GM19455 (cell line): ENCODE data around the gene CACNA2D1.

Experiments
- ATAC-seq: cut with Tn5 transposase; IDR thresholded peaks from one replicate; pipeline ENCODE4 v1.9.1; 2021; ENCODE audit not compliant: unreplicated experiment

The CACNA2D1 gene

DNA sequence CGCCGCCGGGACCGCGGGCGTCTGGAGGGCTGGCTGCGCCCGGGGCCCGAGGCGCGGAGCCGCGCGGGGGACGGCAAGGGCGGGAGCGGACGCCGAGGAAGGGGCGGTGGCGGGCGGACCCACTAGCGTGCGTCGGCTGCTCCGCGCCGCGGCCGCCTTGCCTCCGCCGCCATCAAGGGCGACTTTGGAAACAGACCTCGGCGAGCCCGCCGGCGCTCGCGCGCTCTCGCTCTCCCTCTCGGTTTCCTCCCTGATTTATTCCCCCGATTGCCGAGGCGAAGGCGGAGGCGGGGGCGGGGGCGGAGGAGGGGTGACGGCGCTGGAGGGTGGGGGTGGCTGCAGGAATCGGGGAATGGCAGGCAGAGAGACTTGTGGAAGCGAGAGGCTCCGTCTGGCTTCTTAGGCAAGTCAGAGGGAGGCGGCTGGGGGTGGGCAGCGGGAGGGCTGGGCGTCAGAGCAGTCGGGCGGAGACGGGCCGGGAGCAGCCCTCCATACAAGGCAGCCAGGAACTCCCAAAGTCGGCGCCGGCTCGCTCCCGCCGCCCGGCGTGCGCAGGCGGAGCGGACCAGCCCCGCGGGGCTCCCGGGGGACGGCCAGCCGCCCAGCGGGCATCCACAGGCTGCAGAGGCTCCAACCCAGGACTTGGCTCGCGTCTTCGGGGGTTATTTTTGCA is at the start of gene CACNA2D1:
CACNA2D1 (minus strand) TSS at position 231 of the 673 bp plus-strand sequence.
- no peak for ATAC-seq

DNA sequence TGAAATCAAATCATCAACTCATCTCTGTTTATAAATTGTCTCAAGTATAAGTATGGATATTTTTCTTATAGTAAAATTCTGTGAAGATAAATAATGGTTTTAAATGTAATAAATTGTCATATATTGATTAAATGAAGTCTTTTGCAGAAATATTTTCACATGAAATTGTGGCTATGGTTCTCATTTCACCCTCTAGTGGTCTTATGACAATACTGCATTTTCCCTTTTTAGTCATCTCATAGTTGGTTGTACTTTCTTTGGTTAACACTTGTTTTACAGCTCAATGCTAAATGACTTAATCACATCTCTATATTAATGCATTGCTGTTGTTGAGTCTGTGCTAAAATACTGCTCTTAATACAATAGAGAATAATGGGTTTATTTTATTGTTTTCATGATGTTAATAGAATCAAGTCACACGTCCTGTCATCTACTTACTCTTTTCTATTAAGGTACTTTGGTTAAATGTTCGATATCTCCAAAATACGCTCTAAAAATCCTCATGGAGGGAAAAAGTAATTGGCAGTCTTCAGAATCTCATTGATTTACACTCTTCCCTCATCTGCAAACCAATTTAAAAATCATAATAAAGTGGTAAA is 38.0 kb upstream of the CACNA2D1 start:
- ATAC-seq: no peak

DNA sequence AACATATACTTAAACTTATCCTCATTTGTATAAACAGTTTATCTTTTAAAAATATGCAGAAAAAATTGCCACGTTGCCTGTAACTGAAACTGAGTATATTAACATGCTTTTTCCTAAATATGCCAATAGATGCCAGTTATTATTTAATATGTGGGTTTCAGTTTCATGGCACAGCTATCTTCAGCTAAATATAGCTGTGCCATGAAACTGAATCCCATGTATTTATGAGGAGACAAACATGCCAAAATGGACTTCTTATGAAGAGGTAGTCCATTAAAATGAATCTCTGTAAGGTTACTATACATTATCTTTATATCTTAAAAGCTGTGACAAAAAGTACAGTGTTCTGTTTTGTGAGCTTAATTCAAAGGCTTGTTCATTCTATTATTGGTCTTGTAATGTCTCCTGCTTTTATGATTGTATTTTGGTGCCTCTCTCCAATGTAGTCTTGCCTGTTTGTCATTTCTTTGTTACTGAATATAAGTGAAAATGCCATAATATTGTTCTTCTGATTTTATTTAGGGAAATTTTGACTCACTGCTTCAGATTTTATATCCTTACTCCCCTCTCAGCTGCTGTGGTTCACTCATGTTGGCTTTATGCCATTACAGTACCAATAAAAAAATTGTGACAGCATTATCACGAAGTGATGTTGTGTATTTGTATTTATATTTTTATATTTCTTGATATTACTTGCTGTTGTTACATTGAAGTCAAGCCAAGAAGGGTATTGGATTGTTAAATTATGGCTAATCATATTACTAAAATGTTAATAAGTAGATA is 34.3 kb upstream of the CACNA2D1 start:
- no peak for ATAC-seq

DNA sequence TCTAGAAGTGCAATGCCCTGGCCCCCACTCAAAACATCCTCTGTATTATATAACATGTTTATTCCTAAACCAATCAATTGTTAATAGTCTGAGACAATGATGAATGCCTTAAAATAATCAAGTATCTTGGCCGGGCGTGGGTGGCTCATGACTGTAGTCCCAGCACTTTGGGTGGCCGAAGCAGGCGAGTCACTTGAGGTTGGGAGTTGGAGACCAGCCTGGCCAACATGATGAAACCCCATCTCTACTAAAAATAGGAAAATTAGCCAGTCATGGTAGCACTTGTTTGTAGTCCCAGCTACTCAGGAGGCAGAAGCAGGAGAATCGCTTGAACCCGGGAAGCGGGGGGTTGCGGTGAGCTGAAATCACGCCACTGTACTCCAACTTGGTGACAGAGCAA is 29.4 kb upstream of the CACNA2D1 start:
- ATAC-seq: no peak

DNA sequence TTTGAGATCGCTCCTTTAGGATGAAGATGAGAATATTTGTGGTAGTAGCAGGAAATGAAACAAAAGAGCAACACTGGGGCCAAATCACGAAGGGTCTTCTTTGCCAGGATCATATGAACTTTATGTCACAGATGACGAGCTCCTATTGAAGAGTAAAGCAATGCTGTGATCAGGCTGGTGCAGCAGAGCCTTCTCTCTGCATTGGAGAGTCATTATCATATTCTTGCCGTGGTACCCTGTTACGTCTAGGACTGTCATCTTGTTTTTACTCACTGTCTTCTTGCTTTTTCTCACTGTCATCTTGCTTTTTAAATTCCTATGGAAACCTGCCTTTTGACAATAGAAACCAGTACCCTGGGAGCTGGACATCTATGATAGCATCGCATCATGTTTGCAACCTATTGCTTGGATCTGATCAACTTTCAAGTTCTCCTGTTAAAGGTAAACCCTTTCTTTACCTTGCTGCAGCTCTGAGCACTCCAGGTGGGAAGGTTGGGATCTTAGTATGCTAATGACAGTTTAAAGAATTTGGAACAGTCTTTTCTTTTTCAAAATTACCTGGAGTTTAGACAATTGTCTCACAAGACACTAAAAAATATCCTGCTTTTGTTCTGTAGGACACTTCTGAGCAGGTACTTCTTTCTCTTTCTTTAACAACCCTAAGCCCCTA is 27.9 kb upstream of the CACNA2D1 start:
- no peak for ATAC-seq

DNA sequence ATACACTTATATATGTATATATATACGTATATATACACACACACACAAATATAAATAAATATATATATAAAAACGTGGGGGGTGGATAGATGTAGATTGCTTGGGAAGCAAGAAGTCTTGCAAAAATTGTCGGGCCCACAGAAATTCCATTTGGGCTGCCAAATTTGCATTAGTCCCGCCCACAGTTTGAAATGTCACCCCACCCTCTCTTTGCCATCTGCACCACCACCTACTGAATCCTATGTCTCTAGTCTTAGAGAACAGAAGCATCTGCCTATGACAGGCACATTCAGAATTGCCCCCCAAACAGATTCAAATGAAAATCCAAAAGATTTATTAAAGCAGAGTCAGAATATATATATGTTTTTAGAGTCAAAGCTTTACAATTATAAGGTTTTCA is 25.6 kb upstream of the CACNA2D1 start:
- ATAC-seq: no peak

DNA sequence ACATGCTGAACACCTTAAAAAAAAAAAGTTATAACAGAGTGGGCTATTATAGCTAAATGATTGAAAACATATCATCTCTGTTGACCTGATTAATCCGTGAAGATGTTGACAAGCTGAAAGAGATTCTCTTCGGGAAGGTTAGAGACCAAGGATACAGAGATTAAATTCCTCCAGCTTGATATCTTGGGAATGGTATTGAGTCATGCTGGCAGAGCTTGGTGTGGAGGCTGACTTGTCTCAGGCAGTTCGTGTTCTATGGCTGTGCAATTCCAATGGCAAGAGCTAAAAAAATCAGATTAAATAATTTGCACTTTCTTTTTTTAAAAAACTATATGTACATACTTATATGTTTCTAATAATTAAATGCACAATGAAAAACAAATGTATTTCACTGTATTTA is 24.9 kb upstream of the CACNA2D1 start:
- ATAC-seq: no peak

DNA sequence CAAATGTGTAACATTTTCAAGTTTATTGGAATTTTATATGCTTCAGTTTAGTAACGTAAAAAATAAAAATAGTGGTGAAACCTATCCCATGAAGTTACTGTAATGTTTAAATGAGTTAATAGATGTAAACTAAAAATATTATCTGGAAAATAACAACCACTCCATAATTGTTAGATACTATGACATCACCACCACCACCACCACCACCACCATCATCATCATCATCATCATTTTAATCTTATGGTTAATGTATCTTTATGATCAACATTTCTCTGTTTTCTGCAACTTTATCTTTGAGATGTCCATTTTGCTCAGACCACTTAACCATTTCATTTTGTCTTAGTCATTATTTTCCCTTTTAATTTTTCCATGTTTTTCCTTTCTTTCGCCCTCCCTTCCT is 23.4 kb upstream of the CACNA2D1 start:
- ATAC-seq: no peak

DNA sequence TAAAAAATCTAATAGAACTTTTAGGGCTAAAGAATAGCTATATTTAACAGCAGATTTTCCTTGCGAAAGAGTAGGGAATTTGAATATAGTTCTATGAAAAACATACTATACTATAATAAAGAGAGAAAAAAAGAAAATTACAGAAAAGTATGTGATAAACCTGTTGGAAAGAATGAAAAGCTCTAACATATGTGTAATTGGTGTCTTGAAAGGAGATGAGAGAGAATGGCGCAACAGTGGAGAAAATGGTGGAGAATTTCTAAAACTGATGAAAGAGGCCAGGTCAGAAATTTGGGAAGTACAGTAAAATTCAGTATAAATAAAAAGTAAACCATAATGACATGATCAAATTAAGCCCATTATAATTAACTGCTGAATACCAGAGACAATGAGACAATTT is 20.8 kb upstream of the CACNA2D1 start:
- ATAC-seq: no peak

DNA sequence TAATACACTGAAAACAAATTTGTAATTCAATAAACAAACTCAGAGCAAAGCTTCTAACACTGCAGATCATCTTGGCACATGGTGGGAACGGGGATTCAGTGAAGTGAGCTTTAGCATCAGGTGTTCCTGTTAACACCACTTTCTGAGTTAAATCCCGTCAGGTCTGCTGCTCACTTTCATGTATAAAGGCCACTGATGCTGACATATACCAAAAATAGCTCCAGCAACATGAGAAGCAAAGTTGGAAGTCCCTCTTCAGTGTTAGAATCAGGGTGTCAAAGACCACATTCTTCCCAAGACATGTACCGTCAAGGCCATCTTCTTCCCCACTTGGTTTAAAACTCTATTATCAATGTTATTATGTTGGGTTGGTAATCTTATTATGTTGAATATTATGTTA is 11.7 kb upstream of the CACNA2D1 start:
- no peak for ATAC-seq

DNA sequence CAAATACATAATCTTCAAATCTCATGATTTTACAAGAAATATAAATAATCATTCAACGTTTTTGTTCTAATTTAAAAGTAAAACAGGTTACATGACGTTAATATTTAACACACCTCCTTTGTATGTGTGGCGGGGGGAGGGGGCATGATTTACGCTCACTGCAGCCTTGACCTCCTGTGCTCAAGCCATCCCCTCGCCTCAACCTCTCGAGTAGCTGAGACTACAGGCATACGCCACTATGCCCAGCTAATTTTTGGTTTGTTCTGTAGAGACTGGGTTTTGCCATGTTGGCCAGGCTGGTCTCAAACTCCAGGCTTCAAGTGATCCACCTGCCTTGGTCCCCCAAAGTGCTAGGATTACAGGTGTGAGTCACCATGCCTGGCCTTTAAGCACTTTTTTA is 7.2 kb upstream of the CACNA2D1 start:
- no peak for ATAC-seq

DNA sequence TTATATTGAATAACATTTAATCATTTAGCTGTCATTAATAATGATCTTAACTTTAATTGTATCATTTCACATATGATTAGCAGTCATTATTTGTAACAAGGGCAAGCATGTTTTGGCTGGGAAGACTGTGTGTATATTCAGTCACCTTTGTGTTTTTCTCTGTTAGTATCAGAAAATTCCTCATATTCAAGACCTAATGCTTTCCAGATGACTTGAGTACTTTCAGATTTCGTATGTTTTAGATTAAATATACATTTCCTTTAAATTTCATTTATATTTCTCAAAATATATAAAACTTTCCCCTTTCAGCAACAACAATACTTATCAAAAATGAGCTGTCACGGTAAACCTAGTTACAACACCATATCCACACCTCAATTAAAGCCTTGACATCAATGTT is 6.3 kb upstream of the CACNA2D1 start:
- no peak for ATAC-seq

DNA sequence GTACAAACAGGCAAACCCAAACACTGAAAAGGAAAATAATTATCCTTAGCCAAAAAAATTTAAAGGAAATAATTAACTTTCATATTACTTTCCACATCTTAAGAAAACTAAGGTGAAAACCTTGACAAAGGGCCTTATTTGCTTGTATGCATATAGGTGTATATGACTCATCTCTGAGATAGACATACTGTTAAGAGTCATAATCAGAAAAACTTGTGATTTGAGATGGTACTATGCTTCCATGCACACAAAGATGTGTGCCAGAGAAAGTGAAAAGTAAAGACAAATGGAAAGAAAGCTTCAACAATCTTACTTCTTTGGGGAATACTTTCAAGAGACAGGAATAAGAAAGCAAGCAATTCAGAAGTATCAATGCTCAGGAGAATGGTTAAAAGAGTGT is 3.3 kb upstream of the CACNA2D1 start:
- ATAC-seq: no peak

DNA sequence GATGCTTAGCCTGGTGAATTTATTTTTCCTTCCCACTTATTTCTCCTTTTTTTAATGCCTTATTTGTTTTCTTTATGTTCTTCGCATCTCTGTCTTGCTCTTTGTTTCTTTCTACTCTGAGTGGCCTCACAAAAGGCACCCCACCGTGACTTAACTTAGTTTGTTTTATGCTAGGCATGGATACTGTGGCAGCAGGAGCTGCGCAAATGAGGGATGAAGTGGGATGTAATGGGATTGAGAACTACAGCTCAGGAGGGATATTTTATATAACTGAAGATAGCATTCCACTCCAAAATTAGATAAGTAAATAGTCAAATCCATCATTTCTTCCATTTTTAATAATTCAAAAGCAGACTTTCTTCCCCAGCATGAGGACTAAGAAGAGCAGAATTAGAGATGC is 1.7 kb upstream of the CACNA2D1 start:
- no peak for ATAC-seq

DNA sequence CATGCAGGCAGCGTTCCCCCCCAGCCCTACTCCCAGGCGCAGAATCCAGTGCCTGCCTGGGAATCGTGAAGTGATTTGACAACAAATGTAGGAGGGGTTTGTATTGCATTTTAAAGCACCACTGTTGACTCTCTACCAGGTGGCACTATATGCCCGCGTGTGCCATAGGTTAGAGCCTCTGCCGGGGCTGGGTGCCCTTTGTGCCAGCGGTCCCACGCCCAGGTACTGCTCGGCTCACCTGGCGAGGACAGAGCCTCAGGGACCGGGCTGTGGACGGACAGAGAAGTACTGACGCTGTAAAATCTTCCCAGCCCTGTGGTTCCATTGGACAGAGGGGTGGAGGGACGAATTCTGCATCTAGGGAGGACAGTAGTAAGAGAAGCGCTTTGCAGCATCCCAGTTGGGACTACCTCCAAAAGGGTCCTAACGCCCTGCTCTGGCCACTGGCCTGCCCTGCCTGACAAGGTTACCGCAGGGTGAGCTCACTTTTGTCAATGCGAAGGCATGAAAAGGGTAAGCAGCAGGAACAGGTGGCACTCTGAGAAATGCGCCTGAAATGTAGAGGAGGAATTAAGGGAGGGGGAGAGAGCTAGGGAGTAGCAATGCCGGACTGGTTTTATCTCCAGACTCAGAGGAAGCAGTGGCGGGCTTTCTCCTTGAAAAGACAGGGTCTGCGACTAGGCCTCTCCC is 788 bp upstream of the CACNA2D1 start:
- no peak for ATAC-seq

DNA sequence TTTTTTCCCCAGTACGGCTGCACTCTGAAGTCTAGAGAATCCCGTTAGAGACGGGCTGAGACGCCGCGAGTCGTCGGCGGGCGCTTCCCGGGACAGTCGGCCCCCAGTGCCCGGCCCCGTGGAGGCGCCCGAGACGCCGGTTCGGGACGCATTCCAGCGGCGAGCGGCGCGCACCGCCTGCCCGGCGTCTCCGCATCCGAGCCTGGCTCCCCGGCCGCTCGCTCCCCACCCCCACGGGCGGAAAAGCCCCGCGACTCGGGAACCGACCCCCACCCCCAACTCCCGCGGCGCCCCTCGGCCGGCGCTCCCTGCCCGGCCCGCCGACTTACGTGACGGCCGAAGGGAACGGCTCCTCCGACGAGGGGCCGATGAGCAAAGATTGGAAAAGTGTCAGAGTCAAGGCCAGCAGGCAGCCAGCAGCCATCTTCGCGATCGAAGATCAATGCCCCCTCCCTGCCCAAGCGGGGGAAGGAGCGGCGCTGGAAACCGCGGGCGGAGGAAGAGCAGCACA is 486 bp downstream of the CACNA2D1 start:
- no peak for ATAC-seq

DNA sequence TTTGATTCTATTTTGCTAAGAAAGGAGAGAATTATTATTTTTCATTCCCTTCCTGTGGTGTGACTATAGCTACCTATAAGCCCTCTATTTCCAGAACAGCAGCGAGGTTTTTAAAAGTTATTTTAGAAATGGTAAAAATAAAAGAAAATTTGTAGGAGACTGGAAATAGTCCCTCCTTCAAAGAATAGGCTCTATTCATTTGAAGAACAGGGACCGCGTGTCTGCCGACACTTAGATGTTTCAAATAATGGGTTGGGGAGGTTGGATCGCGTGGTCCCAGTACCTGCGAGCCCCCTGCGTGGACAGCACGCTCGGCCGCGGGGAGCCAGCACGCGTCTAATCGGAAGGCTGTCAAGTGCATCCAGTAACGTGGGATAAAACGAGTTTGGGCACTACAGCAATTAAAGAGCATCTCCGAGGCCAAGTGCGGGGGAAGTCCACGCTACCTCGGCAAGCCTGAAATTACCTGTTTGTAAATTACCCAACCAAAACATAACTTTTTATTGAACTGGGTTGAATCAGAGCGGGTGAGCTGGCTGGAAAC is 1.0 kb downstream of the CACNA2D1 start:
- no peak for ATAC-seq

DNA sequence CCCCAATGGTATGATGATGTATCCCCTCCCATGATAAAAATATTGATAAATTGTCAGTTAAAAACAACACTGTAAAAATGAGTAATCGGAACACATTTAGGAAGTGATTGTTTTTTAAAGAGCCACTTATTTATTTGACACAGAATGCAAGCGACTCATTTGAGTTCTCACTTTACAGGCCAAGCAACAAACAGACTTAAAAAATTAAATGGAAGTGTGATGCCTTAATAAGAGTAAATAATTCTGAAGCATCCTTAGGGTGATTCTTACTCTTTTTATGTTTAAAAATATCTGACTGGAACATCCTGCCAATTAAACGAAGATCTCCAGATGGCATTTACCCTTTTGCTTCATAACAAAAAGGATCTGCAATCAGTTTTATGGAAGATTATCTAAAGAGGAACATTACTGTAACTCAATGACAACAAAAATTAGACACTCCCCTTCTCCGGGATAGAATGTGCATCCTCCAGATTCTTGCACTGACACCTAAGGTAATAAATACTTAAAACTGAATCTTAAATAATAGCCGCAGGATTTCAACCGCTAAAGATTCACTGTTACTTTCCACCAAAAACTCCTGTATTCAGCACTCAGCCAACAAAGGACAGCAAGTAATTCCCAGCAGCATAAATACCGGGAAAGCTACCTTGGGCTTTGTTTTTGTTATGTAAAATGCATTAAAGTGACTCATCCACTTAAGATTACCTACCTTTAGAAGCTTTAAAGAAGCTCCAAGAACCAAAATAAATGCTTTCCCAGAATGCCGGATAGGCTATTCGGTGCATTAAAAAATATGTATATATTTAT is 1.7 kb downstream of the CACNA2D1 start:
- ATAC-seq: no peak

DNA sequence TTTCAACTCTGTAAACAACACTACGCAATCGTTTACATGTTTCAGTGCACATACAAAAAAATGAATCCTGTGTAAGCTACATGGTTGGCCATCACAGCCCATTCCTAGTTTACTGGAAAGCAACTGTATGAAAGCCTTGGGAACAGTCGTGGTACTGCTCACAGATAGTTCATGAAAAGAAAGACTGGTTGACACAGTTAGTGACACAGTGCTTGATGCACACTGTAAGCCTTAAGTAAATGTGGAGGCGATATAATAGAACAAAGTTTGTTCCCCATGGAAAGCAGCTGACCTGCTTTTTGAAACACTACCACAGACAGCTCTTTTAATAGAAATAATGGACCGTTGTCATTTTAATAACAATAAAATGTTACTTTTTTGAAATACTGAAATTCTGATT is 5.1 kb downstream of the CACNA2D1 start:
- ATAC-seq: no peak

DNA sequence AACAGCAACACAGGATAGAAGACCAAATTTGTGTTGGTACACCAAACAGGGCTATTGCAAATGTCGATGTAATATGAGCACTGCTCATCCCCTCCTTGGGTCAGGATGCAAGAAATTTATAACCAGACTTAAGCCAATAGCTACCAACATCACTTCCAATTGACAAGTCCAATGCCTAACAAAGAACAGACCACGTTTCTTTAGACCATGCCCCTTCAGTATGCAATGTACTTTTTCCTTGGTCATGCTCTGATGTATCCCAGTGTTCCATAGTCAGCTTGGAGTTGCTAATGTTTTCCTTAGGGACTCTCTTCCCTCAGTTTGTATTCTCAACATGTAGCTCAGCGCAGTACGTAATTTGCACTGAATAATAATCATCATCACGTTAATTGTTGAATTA is 7.8 kb downstream of the CACNA2D1 start:
- no peak for ATAC-seq
